ENCODE results near the gene LMTK2.

The LMTK2 gene

DNA sequence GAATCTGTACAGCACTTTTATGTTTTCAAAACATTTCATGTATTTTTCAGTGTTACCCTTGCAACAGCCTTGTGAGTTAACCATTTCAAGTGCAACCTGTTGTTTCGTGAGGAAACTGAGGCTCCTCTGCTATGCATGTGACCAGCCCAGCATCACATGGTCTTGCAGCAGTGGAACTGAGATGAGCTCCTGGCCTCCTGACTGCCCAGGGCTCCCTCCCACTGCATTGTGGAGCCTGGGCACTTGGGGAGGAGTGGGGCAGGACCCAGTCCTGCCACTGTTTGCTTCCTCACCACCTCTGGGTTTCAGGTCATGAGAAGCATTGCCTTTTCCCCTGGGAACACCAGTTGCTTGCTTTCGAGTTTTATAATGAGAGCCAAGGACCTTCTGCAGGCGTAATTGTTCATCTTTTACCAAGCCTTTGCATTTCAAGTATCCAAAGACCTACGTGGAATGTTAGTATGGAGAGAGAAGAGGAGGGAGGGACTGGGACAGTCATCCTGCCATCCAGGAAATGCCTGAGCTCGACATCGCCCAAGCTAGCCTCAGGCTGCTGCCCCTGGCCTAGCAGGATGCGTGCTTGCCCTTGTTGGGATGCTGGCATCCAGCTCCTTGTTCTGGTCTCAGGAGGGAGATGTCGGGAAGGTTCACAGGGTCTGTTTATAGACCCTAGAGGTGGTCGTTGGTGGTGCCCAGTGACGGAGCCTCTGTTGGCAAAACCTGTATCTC, 72.3 kb downstream of the LMTK2 start:
- DNase-seq, result no peak

GRCh38 chr7:98180751-98181150, 74.1 kb downstream of the LMTK2 start:
- no peak for DNase-seq

GRCh38 chr7:98185101-98185500, 78.4 kb downstream of the LMTK2 start:
- no peak for DNase-seq

GRCh38 chr7:98186452-98187137, 79.9 kb downstream of the LMTK2 start:
- no peak for DNase-seq

DNA sequence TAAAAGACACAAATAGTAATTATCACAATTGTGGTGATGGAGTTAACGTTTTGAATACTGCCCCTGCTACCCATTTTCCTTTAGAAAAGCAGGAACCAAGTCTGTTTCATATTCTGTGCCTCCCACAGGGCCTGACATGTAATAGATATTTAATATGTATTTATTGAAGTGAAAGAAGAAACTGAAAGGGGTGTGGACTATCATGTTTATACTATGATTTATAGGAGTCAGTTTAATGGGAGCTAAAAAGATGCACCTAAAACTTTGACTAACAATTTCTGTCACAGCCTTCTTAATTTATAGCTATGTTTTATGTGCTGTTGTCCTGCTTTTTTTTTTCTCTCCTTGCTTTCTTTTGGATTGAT, 80.5 kb downstream of the LMTK2 start:
- DNase-seq, result no peak

GRCh38 chr7:98189559-98189958, 82.9 kb downstream of the LMTK2 start:
- no peak for DNase-seq

DNA sequence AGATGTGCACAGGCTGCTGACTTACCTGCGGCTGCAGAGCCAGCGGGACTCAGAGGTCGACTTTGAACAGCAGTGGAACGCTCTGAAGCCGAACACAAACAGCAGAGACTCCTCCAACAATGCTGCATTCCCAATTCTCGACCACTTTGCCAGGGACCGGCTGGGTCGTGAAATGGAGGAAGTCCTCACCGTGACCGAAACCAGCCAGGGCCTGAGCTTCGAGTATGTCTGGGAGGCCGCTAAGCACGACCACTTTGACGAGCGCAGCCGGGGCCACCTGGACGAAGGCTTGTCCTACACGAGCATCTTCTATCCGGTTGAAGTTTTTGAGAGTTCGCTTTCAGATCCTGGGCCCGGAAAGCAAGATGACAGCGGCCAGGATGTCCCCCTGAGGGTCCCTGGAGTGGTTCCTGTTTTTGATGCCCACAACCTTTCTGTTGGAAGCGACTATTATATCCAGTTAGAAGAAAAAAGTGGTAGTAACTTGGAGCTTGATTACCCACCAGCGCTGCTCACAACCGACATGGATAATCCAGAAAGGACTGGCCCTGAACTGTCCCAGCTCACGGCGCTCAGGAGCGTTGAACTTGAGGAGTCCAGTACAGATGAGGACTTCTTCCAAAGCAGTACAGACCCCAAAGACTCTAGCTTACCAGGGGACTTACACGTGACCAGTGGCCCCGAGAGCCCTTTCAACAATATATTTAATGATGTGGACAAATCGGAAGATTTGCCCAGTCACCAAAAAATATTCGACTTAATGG, 85.2 kb downstream of the LMTK2 start:
- no peak for DNase-seq

GRCh38 chr7:98192781-98193457, 86.3 kb downstream of the LMTK2 start:
- DNase-seq, result no peak

DNA sequence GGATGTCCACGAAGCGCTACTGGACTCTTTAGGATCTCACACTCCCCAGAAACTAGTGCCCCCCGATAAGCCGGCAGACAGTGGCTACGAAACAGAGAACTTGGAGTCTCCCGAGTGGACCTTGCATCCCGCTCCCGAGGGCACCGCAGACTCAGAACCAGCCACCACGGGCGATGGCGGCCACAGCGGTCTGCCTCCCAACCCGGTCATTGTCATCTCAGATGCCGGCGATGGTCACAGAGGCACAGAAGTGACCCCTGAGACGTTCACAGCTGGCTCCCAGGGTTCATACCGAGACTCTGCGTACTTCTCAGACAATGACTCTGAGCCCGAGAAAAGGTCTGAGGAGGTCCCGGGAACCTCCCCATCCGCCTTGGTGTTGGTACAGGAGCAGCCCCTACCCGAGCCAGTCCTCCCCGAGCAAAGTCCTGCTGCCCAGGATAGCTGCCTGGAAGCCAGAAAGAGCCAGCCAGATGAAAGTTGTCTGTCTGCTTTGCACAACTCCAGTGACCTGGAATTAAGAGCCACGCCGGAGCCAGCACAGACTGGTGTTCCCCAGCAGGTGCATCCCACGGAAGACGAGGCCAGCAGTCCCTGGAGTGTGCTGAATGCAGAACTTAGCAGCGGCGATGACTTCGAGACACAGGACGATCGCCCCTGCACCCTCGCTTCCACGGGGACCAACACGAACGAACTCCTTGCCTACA, 87.0 kb downstream of the LMTK2 start:
- no peak for DNase-seq

DNA sequence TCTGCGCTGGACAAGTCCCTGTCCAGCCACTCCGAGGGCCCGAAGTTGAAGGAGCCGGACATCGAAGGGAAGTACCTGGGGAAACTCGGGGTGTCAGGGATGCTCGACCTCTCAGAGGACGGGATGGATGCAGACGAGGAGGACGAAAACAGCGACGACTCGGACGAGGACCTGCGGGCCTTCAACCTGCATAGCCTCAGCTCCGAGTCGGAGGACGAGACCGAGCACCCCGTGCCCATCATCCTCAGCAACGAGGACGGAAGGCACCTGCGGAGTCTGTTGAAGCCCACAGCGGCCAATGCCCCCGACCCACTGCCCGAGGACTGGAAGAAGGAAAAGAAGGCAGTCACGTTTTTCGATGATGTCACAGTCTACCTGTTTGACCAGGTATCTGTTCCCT, 87.5 kb downstream of the LMTK2 start:
- no peak for DNase-seq

DNA sequence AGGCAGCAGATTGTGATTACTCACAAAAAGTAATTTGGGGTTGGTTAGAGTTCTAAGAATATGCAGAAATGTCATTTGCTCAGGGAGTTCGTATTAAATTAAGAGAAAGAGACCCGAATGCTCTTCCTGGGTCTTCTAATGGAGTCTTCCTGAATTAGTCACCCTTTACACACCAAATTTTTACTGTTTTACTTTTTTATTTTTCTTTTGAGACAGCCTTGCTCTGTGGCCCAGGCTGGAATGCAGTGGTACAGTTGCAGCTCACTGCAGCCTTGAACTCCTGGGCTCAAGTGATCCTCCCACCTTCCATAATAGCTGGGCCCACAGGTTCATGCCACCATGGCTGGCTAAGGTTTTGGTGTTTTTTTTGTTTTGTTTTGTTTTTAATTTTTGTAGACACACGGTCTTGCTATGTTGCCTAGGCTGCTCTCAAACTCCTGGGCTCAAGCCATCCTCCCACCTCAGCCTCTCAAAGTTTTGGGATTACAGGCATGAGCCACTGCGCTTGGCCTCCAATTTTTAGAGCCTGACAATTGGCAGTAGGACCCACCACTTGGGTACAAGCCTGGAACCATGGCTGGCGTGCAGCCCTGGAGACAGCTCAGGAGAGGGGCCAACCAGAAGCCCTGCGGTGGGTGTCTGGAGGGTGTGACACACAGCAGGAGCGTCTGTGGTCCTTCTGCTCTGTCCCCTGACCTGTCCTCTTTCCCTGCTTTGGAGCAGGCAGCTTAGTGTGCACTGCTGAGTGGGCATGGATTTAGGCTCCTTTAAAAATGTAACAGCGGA, 88.2 kb downstream of the LMTK2 start:
- DNase-seq, result no peak

DNA sequence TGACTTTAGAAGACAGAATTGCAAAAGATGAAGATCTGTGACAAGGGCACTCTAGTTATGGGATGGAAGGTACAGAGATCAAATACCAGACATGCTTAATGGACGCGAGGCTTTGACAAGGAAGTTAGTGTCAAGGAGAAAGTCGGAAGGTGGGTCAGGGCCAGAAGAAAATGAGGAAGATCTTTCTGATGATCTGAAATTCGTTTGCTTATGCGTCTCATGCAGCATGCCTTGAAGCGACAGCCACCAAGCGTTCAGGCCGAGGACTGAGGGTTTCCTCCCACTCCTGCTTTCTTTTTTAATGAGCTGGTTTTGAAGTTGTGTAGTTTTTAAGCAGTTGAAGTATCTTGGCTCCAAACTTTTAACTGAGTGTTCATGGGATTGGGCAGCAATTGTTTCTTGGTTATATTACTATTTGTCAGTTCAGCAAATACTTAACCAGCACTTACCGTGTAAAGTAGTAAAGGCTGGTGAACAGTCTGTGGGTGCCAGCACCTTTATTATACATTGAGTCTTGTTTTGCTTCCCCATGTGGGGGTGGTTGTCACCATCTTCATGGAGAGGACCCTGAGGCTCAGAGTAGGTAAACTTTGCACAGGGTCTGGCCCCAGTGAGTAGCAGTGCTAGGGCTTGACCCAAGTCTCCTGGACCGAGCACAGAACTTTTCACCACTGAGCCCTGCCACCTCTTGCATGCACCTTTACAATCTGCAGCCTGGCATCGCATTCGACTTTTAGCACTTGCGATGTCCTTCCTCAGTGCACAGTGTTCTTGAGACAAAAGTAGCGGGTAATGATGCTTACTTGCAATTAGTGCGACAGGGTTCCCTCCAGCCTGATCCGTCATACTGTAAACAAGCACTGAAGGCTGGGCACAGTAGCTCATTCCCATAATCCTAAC, 90.3 kb downstream of the LMTK2 start:
- DNase-seq, result no peak

GRCh38 chr7:98199131-98199530, 92.5 kb downstream of the LMTK2 start:
- no peak for DNase-seq

GRCh38 chr7:98200364-98200763, 93.7 kb downstream of the LMTK2 start:
- DNase-seq, result no peak

GRCh38 chr7:98202367-98203195, 95.9 kb downstream of the LMTK2 start:
- DNase-seq, result no peak

GRCh38 chr7:98203261-98203963, 96.8 kb downstream of the LMTK2 start:
- DNase-seq, result no peak

GRCh38 chr7:98203964-98204605, 97.4 kb downstream of the LMTK2 start:
- no peak for DNase-seq

DNA sequence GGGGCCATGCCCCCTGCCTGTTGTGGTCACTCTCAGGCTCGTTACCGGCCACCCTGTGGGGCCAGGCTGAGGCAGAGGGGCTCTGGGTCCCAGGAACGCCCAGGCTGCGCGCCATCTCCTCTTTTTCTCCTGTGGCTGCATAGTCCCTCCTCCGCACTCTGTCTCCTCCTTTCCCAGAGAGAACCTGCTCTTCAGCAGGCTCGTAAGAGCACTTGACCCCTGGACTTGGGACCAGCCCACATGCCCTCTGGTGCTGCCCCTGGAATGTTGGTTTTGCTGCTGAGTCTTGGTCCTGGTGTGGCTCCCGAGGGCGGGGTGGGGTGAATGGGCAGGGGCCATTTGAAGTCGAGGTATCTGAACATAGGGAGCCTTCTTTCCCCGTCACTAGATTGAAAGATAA, 98.0 kb downstream of the LMTK2 start:
- no peak for DNase-seq

Measured in DMS 273 treated with DMSO at 0.1 percent for 48 hours (cell line).